ENCODE measurements around the gene AGTR1.

- TF ChIP-seq CTCF (conservative IDR thresholded peaks at IDR 0.05) = no peak
- TF ChIP-seq ZFX (IDR thresholded peaks at IDR 0.05) = no peak
Observed at GRCh38 chr3:148789146-148789545, 91.4 kb downstream of the AGTR1 start.

Data from C4-2B (cell line).